Left renal cortex interstitium (tissue), 4 donors: ENCODE measurements around the gene MYT1. TPM values are rescaled to one million over a fixed set of nuclear protein-coding genes. Genes with fewer than 3 reads are reported as not detected.
"Not testable (repeated sequence)": the region's sequence is repeated elsewhere in the genome, so short reads cannot be mapped to it uniquely, and the experiment has no call there.

Experiments used
- DNase-seq, 4 donors: peaks; one replicate each; pipeline ENCODE4 v3.0.0-alpha.2; 2013; ENCODE audit warnings: low read depth in 4 of 4, low spot score in 2 of 4, missing footprints in 1 of 4
- polyA plus RNA-seq, 4 donors: library from polyadenylated mRNA; unstranded; fragments of 120-200 nt; gene quantifications; one replicate each; pipeline ENCODE4 v1.2.1, GENCODE V29; 2013; ENCODE audit not compliant: insufficient read length in 4 of 4

MYT1 gene
- polyA plus RNA-seq, 4 donors = 0.21 to 0.76 (median 0.44) TPM

DNA sequence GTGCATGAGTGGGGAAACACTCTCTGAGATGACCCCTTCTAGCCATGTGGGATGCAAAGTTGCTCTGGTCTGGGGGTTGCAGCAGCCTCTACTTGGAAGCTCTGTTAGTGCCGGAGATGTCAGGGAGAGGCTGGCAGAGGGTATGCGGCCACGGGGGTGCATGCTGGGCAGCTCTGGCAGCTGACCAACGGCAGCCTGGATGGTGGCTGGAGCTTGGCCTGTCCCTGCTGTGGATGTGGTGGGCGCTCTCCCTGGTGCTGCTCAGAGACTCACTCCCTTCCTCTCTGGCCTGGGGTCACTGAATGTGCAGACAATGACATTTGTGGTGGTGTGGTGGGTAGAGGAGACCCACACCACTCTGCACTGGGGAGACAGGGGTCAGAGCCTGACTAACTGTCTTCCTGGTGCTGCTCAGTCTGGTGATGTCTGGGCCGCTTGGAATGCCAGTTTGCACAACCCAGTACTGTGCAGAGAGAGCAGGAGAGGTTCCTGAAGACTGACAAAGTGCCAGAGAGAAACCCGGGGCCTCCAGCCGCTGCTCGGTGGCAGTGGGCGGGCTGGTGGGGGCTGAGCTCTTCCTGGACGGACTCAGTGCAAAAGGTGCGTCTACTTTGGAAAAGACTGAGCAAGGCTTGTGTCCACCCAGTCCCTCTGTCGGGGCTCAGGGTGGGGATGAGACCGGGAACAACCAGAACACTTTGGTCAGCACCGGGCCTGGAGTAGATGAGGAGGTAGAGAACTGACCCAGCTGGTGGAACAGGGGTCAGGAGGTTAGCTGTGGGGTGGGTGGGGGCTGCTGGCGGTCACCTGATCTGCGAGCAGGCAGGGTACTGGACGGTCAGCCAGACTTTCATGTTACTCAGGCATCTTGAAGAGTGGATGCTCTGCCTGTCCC lies 2.7 kb downstream of the MYT1 start:
- no peak for DNase-seq

DNA sequence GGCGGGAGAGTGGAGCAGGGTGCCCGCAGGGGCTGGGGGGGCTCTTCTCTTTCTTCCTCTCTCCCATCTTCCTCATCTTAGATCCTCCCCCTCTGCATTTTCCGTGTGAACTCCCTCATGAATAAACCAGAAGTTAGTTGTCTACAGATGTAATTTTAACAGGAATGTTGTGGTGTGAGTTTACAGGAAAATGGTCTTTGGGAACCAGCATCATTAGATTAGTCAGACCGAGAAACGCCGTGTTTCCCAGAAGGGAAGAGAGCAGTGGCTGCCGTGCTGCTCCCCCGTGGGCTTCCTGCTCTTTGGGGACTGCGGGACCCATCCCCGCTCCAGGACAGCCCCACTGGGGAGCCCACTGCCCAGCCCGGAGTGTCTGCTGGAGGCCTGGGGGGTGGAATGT lies 3.4 kb downstream of the MYT1 start:
- DNase-seq = no peak

DNA sequence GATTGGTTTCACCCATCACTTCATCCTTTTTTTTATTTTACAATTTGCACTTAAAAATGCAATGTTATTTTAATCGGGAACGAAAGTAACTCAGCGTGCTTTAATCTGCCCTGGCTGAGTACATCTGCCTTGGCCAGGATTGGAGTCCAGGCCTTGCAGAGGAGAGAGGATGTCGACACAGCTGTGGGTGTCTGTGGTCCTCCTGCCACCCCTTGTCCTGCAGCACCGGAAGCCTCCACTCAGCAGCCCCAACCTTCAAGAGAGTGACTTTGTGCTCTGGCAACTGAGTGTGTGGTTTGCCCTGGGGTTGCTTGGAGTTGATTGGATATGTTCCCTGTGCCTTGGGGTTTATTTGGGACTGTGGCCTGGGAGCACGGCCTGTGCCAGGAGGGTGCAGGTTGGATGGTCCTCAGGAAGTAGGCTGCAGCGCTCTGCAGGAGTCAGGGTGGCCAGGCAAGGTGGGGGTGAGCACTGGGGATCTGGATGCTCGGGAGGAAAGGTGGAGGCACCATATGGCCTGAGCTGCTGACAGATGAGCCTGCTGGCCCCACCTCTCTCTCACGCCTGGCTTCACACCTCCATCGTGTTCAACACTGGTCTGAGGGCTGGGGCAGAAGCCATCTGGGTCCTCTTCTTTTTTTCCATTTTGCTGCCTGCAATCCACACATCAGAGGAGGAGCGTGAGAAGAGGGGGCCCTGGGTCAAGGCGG lies 4.3 kb downstream of the MYT1 start:
- DNase-seq = no peak

GRCh38 chr20:64169091-64169560 lies 4.9 kb downstream of the MYT1 start:
- no peak for DNase-seq

DNA sequence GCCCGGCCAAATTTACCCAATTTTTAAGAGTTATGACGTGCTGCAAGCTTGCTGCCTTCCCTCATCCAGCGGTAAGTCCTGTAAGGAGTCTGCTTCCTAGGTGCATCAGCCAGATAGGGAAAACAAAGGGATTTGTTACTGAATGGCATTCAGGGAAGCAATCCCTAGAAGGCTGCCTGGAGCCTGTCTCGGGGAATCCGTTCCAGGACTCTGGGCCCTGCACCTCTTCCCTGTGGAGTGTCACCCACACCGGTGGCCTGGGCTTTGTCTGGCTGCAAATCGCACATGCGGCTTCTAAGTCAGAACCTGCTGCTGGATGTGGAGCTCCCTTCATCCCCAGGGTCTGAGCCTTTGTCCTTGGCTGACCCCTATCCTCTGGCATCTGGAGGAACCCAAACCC lies 7.0 kb downstream of the MYT1 start:
- no peak for DNase-seq

DNA sequence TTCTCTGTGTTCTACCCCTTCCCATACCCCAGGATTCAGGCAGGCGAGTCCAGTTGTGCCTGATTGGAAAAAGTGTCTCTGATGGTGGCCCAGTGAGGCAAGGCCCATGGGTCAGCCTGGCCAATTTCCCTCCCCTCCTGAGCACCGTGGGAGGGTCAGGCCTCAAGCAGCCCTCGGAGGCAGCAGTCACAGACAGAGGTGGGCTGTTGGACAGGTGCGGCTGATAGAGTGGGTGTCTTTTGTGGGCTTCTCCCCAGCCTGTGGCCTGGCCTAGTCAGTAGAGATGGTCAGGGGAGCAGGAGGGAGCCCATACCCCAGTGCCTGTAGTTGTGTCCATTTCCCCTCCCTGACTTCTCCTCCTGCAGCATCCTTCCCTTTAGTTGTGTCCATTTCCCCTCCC lies 8.9 kb downstream of the MYT1 start:
- no peak for DNase-seq

DNA sequence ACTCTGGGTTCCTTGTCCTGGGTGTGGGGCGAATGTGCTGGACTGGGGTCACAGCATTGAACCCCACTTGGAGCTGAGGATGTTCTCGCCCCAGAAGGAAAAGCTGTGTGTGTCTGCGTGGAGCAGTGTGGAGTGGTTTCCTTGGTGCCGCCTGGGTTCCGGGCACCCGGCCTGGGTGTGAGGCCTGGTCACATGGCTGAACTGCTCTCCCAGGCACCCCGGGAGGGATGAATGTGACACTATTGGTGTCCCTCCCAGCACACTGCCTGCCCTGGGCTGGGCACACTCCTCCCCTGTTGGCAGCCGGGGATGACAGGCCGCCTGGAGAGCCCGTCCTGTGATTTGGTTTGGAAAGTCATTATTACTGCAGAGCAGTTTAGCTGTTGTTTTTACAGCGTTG lies 12.3 kb downstream of the MYT1 start:
- DNase-seq = no peak

GRCh38 chr20:64176971-64177370 lies 12.7 kb downstream of the MYT1 start:
- no peak for DNase-seq

GRCh38 chr20:64177384-64177783 lies 13.1 kb downstream of the MYT1 start:
- DNase-seq = no peak

- DNase-seq = no peak
These were observed 13.5 kb downstream of the MYT1 start for GRCh38 chr20:64177787-64178186.

DNA sequence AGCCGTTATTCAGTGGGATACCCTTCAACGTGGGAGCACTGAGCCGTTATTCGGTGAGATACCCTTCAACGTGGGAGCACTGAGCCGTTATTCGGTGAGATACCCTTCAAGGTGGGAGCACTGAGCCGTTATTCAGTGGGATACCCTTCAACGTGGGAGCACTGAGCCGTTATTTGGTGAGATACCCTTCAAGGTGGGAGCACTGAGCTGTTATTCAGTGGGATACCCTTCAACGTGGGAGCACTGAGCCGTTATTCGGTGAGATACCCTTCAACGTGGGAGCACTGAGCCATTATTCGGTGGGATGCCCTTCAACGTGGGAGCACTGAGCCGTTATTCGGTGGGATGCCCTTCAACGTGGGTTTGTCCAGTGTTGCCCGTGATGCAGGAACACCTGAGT lies 14.7 kb downstream of the MYT1 start:
- DNase-seq = not testable (repeated sequence)

- DNase-seq = no peak
These were observed 15.6 kb downstream of the MYT1 start for GRCh38 chr20:64179805-64180204.

GRCh38 chr20:64180673-64181072 lies 16.4 kb downstream of the MYT1 start:
- DNase-seq = no peak

DNA sequence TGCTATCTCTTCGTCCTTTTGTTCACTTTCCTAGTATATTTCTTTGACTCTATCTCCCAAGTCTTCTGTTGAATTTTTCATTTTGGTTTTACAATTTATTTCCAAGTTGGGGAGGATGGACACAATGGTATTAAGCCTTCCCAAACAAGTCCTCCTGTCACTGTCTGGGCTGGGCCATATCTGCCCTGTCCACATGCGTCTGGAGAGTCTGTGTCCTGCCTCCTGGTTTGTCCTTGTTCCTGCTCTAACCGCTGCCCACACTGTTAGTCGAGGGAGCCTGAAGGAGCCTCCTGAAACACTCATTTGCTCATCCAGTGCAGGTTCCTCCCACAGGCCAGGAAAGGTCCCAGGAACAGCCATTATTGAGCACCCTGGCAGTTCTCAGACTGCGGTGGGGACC lies 17.1 kb downstream of the MYT1 start:
- no peak for DNase-seq

DNA sequence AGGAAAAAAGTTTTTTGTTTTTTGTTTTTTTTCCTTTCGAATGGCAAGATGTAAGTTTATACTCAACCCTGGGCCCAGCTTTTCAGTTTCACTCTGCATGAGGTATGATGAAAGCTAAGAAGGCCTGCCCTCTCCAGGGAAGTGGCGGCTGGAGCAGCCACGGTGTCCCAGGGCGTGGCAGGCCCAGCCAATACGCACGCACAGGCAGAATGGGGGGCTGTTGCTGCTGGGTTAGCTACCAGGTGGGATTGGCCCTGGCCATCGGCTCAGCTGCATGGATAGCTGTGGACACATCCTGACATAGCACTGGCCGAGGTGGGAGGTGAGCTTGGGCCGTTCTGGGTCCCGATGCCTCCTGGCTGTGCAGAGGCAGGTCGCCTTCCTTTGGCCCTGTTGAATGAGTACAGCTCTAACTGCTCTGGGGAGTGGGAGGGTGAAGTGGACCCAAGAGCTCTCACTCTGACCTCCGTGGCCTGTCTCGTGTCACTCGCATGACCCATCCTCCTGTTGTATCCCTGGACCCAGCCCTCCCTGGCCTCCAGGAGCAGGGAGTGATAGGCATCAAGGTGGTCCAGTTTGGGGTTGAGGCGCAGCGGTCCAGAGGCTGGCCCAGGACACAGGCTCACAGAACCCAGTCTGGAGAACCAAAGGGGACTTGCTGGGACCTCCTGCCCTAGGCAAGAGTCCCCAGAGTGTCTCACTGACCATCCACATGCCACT lies 18.1 kb downstream of the MYT1 start:
- DNase-seq = no peak

DNA sequence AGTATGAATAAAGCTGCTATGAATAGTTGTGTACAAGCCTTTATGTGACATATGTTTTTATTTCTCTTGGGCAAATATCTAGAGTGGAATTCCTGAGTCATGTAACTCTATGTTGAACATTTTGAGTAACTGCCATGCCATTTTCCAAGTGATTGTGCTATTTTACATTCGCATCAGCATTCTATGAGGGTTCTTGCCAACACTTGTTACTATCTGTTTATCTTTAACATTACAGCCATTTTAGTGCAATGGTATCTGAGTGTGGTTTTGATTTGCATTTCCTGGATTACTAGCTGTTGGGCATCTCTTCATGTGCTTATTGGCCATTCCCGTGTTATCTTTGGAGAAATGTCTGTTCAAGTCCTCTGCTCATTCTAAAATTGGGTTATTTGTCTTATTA lies 19.1 kb downstream of the MYT1 start:
- DNase-seq = no peak

DNA sequence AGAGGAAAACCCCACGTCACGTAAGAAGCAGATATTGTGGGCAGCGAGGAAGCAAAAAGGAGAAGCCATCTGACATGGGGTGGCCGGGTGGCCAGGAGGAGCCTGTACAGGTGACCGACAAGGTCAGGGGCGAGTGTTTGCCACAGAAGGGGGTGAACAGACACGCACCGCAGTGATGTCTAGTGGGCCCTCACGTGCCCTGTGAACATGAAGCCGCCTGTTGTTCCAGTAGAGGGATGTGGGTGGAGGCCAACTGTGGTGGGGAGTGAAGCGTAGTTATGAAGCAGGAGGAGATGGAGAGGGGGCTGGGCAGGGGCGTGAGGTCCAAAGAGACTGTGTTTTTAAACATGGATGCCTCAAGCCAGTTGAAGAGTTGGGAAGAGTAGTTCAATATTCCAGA lies 20.5 kb downstream of the MYT1 start:
- DNase-seq = no peak

DNA sequence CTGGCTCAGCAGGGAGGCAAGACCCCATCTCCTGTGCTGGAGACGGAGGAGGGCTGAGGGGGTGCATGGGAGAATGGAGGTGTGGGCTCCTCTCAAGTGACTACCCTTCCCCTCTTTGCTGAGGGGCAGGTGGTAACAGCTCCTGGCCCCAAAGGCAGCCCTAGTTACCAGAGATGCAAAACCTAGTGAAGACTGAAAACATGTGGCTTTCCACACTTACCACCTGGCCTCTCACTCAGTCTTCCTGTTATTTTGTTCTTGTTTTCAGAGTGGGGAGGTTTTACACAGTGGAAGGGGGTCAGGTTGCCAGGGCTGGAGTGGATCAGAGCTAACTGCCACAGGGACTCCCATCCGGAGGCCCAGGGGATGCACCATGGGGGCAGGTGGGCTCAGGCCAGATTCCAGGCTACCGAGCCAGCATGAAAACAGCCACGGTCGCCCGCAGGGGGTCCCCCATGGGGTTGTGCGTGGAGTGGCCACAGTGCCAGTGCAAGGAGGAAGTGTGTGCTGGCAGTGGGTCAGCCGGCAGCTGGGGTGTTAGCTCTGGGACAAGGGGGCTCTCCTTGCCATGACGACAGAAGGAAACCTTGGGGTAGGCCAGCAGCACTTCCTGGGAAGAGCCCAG lies 21.1 kb downstream of the MYT1 start:
- no peak for DNase-seq

DNA sequence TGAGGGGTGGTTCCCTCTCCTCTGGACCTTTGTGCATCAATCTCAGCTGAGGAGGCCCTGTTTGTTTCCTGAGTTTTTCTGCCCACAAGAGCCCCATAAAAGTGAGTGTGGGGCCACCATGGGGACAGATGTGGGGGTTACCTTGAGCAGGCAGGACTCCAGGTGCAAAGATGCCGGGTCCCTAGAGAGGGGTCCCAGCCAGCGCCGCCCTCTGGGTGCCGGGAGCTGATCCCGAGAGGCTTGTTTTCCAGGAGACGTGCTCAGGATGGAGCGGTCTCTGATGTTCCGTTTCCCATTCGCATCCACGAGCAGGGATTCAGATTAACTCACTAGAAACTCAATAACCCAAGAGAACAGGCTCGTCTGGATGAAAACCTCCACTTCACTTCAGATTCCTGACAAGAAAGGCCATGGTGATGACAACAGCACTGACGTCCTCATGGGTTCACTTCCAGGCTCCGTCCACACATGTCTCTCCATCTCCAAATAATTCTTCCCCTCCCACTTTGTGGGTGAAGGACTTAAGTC lies 21.9 kb downstream of the MYT1 start:
- DNase-seq = no peak

DNA sequence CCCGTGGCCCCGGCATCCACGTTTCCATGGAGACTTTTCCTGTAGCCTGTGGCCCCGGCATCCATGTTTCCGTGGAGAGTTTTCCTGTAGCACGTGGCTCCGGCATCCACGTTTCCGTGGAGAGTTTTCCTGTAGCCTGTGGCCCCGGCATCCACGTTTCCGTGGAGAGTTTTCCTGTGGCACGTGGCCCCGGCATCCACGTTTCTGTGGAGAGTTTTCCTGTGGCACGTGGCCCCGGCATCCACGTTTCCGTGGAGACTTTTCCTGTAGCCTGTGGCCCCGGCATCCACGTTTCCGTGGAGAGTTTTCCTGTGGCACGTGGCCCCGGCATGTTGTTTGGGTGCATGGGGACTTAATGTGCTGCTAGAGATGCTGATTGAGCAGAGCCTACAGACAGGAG lies 23.0 kb downstream of the MYT1 start:
- not testable (repeated sequence) for DNase-seq

DNA sequence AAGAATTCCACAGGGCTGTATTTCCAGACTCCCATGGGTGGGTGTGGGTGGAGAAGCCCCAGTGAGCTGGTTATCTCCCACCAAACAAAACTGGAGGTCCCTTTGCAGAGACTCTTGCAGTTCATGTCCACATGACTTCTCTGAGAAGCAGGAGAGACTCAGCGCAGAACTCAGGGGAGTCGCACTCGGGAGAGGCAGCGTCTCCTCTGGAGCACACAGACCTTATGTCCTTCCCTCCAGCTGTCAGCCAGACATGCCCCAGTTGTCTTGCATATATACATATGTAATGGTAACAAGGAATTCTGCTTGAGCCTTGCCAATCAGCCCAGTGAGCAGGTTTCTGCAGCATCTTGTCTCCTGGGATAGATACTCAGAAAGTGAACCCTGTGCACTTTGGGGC lies 23.8 kb downstream of the MYT1 start:
- no peak for DNase-seq
